22Rv1 (cell line): ENCODE measurements around the gene PINK1.

ENCODE experiments used
- H3K27ac ChIP-seq: fragments of 450-650 bp; 2 replicates; pipeline ENCODE4 v1.5.1; 2017
- CTCF ChIP-seq: fragments of 450-650 bp; IDR thresholded peaks from 2 replicates; pipeline ENCODE4 v1.5.1; 2017; ENCODE audit warnings: mild to moderate bottlenecking
- ZFX ChIP-seq: fragments of 450-650 bp; IDR thresholded peaks from 2 replicates; pipeline ENCODE4 v1.6.1; 2017; ENCODE audit warnings: antibody characterized with exemption, borderline replicate concordance

The PINK1 gene

GRCh38 chr1:20612221-20612746 lies 21.0 kb upstream of the PINK1 start:
- TF ChIP-seq ZFX (no peak), CTCF (no peak)
- H3K27ac ChIP-seq, result peak overlapping the region; percentile 20; the same call in 1 of the 2 replicates

- peak overlapping the region; percentile 76 for H3K27ac ChIP-seq
- no peak for TF ChIP-seq CTCF
- no peak for TF ChIP-seq ZFX
These were observed 19.1 kb upstream of the PINK1 start for GRCh38 chr1:20614131-20614579.

- no peak overlapping the region for H3K27ac ChIP-seq
- TF ChIP-seq ZFX, result no peak
- TF ChIP-seq CTCF, result no peak
These were observed 17.1 kb upstream of the PINK1 start for GRCh38 chr1:20615946-20616846.

- H3K27ac ChIP-seq, result no peak overlapping the region
- TF ChIP-seq CTCF (no peak), ZFX (no peak)
These were observed 16.3 kb upstream of the PINK1 start for GRCh38 chr1:20616847-20617487.

- no peak overlapping the region for H3K27ac ChIP-seq
These were observed 14.7 kb upstream of the PINK1 start for GRCh38 chr1:20618550-20618949.

GRCh38 chr1:20619999-20620398 lies 13.3 kb upstream of the PINK1 start:
- TF ChIP-seq ZFX (no peak), CTCF (no peak)
- H3K27ac ChIP-seq, result no peak overlapping the region

More at GRCh38 chr1:20618550-20618949, 14.7 kb upstream of the PINK1 start:
- TF ChIP-seq CTCF, result no peak
- TF ChIP-seq ZFX, result no peak
